A549 (cell line): ENCODE data around the gene ACBD6. TPM values are rescaled to one million over a fixed set of nuclear protein-coding genes. Genes with fewer than 3 reads are reported as not detected.

Experiments
- ATAC-seq, 2 experiments: fragments of 200-7000 bp in 1 of 2; fragments of >200 bp in 1 of 2; cut with Nextera tagmentation in 1 of 2; cut with Tn5 transposase in 1 of 2; 3 replicates each; pipeline versions ENCODE4 v1.8.0 to v1.9.1; 2018 to 2020; ENCODE audit warnings: mild to moderate bottlenecking in 1 of 2, moderate library complexity in 1 of 2
- CTCF ChIA-PET: fragments of 300-600 bp; sonication (Branson Sonifier 250); formaldehyde crosslinking; extraction: SDS; loops from one replicate; lab custom pipeline; 2021; ENCODE audit warnings: antibody characterized with exemption, inconsistent platforms; lab: Yijun Ruan, JAX
- POLR2A ChIA-PET: fragments of 350-600 bp; formaldehyde crosslinking; extraction: SDS; loops from one replicate; lab custom pipeline; 2021; ENCODE audit warnings: antibody characterized with exemption, inconsistent platforms; lab: Yijun Ruan, JAX
- DNase-seq, 2 experiments: peaks; one replicate each; pipeline versions ENCODE4 v3.0.0 to v3.0.0-alpha.2; 2011 to 2016; ENCODE audit warnings: low read depth in 1 of 2, low spot score in 1 of 2
- FAIRE-seq: peaks from 2 replicates; lab custom pipeline; 2011; peaks lifted over from hg19 to GRCh38; lab: Jason Lieb, UNC
- H3K27ac ChIP-seq, 2 experiments: fragments of >200 bp; sonication (Bioruptor Twin); formaldehyde crosslinking; 3 replicates each; pipeline ENCODE4 v1.5.1; 2016 to 2017
- H3K4me1 ChIP-seq: fragments of >200 bp; sonication (Bioruptor Twin); formaldehyde crosslinking; 3 replicates; pipeline ENCODE4 v1.6.1; 2016
- H3K4me2 ChIP-seq: fragments of >200 bp; sonication (Bioruptor Twin); formaldehyde crosslinking; 3 replicates; pipeline ENCODE4 v1.6.1; 2016
- H3K4me3 ChIP-seq: fragments of >200 bp; sonication (Bioruptor Twin); formaldehyde crosslinking; 3 replicates; pipeline ENCODE4 v1.5.1; 2016
- H3K9me3 ChIP-seq: fragments of >200 bp; sonication (Bioruptor Twin); formaldehyde crosslinking; 3 replicates; pipeline ENCODE4 v1.6.1; 2016
- BHLHE40 ChIP-seq: IDR thresholded peaks from 2 replicates; pipeline ENCODE4 v1.6.1; 2012; ENCODE audit warnings: low read depth, low read length, inconsistent platforms
- CBX8 ChIP-seq: fragments of 200-600 bp; sonication (generic); IDR thresholded peaks from 2 replicates; pipeline ENCODE4 v1.6.1; 2016
- CEBPB ChIP-seq, 2 experiments: fragments of >200 bp in 1 of 2; sonication (Bioruptor Twin) in 1 of 2; formaldehyde crosslinking in 1 of 2; IDR thresholded peaks; 2 replicates each; pipeline ENCODE4 v1.6.1; 2012 to 2016
- CHD2 ChIP-seq: fragments of 150-350 bp; IDR thresholded peaks from 2 replicates; pipeline ENCODE4 v1.6.1; 2014; ENCODE audit warnings: low read length; ENCODE audit not compliant: partially characterized antibody
- EHF ChIP-seq: fragments of 250-450 bp; sonication (Bioruptor Pico); IDR thresholded peaks from 2 replicates; pipeline ENCODE4 v1.5.0; 2020; ENCODE audit warnings: mild to moderate bottlenecking
- EHMT2 ChIP-seq: fragments of 200-600 bp; sonication (generic); IDR thresholded peaks from 2 replicates; pipeline ENCODE4 v1.6.1; 2016; ENCODE audit warnings: antibody characterized with exemption, low read depth, mild to moderate bottlenecking, moderate library complexity
- EP300 ChIP-seq, 2 experiments: fragments of >200 bp; sonication (Bioruptor Twin); formaldehyde crosslinking; IDR thresholded peaks; 2 replicates in 1 of 2; 3 replicates in 1 of 2; pipeline ENCODE4 v1.6.1; 2016 to 2017
- FOSB ChIP-seq: fragments of 250-450 bp; sonication (Bioruptor Pico); IDR thresholded peaks from 2 replicates; pipeline ENCODE4 v1.5.0; 2020; ENCODE audit warnings: mild to moderate bottlenecking, moderate library complexity
- FOXS1 ChIP-seq: fragments of 250-450 bp; sonication (Bioruptor Pico); IDR thresholded peaks from 2 replicates; pipeline ENCODE4 v1.5.0; 2020; ENCODE audit warnings: mild to moderate bottlenecking, moderate library complexity
- JUN ChIP-seq, 2 experiments: fragments of >200 bp; sonication (Bioruptor Twin); formaldehyde crosslinking; IDR thresholded peaks; 2 replicates in 1 of 2; 3 replicates in 1 of 2; pipeline ENCODE4 v1.6.1; 2016 to 2017
- JUNB ChIP-seq: fragments of >200 bp; sonication (Bioruptor Twin); formaldehyde crosslinking; IDR thresholded peaks from 2 replicates; pipeline ENCODE4 v1.6.1; 2016
- KDM5A ChIP-seq: fragments of 200-600 bp; sonication (generic); IDR thresholded peaks from 2 replicates; pipeline ENCODE4 v1.6.1; 2016; ENCODE audit warnings: antibody characterized with exemption, mild to moderate bottlenecking
- MAFK ChIP-seq: fragments of 450-650 bp; IDR thresholded peaks from 2 replicates; pipeline ENCODE4 v1.6.1; 2014; ENCODE audit not compliant: partially characterized antibody
- MAZ ChIP-seq: fragments of 150-350 bp; IDR thresholded peaks from 2 replicates; pipeline ENCODE4 v1.6.1; 2014; ENCODE audit warnings: antibody characterized with exemption, low read depth, low read length, borderline replicate concordance
- NFE2L2 ChIP-seq: fragments of 150-350 bp; conservative IDR thresholded peaks from 2 replicates; pipeline ENCODE4 v1.6.1; 2014; ENCODE audit warnings: low read length
- POLR2A ChIP-seq: IDR thresholded peaks from 2 replicates; pipeline ENCODE4 v1.6.1; 2012; ENCODE audit warnings: mild to moderate bottlenecking, low read length
- POLR2AphosphoS2 ChIP-seq: conservative IDR thresholded peaks from 2 replicates; pipeline ENCODE4 v1.6.1; 2012; ENCODE audit warnings: low read length, improper control_type of control experiment, inconsistent platforms
- RAD21 ChIP-seq, 2 experiments: fragments of >200 bp in 1 of 2; sonication (Bioruptor Twin) in 1 of 2; formaldehyde crosslinking in 1 of 2; IDR thresholded peaks in 1 of 2; conservative IDR thresholded peaks in 1 of 2; 2 replicates in 1 of 2; 3 replicates in 1 of 2; pipeline ENCODE4 v1.6.1; 2012 to 2018; ENCODE audit warnings: inconsistent platforms in 1 of 2
- RFX5 ChIP-seq: fragments of 450-650 bp; IDR thresholded peaks from 2 replicates; pipeline ENCODE4 v1.7.1; 2014; ENCODE audit warnings: antibody characterized with exemption, mild to moderate bottlenecking, moderate library complexity
- ZC3H11A ChIP-seq: fragments of 450-650 bp; IDR thresholded peaks from 2 replicates; pipeline ENCODE4 v1.6.1; 2014; ENCODE audit warnings: antibody characterized with exemption, mild to moderate bottlenecking
- ZFP36 ChIP-seq: fragments of 450-650 bp; IDR thresholded peaks from 2 replicates; pipeline ENCODE4 v1.6.1; 2014; ENCODE audit warnings: borderline replicate concordance; ENCODE audit not compliant: partially characterized antibody
- ZNF302 ChIP-seq: fragments of 250-450 bp; sonication (Bioruptor Pico); IDR thresholded peaks from 2 replicates; pipeline ENCODE4 v1.9.0; 2021; ENCODE audit warnings: inconsistent platforms, mild to moderate bottlenecking, moderate library complexity
- WGBS: methylation state at CpG from one replicate; pipeline ENCODE4 v1.1.6; 2017; ENCODE audit errors: missing lambda C conversion rate; 5-methylcytosine and 5-hydroxymethylcytosine counted together
- polyA plus RNA-seq, 4 experiments: library from polyadenylated mRNA; depleted of rRNA in 3 of 4; stranded (reverse); fragments of >200 nt; fragmentation: RNase III in 1 of 4; extraction: RNeasy Plus Mini Kit Qiagen cat#74134 plus additional on column Dnase treatment in 1 of 4; gene quantifications; 2 replicates in 3 of 4; 3 replicates in 1 of 4; pipeline ENCODE4 v1.2.3, GENCODE V29; 2011 to 2017
- TF ChIP-seq, protein P1 (sequence below): fragments of 450-650 bp; IDR thresholded peaks from 2 replicates; pipeline ENCODE4 v1.6.1; 2014; ENCODE audit warnings: antibody characterized with exemption
- TF ChIP-seq, protein P2 (sequence below): fragments of >200 bp; sonication (Bioruptor Twin); formaldehyde crosslinking; IDR thresholded peaks from 2 replicates; pipeline ENCODE4 v1.6.1; 2016

Gene ACBD6
- polyA plus RNA-seq, 2 of the 4 experiments (the other 2 are of a cell fraction), result 61.4 to 91.3 TPM

- FAIRE-seq (no peak), ATAC-seq (no peak), DNase-seq (no peak)
- no peaks in the 10 kb centered on the region for H3K4me1 ChIP-seq
- H3K4me3 ChIP-seq, result no peak overlapping the region
- H3K4me2 ChIP-seq, result no peak overlapping the region
- POLR2A ChIA-PET, result no interaction called here
- no peaks in the 10 kb centered on the region for H3K9me3 ChIP-seq
- CTCF ChIA-PET, result interaction anchor here (0.9 kb wide), 1 partner anchor 48 kb away, joined by 3 read pairs; no protein-coding TSS in a partner anchor
- WGBS, result 92% methylated on average over 6 of the region's 6 CpGs
- H3K27ac ChIP-seq, result no peak overlapping the region
- TF ChIP-seq POLR2A (no peak), FOXS1 (no peak), CHD2 (no peak), RFX5 (no peak), NFE2L2 (no peak), MAFK (no peak), ZNF302 (CRISPR knock-in tag) (no peak), JUN (IDR thresholded peaks at IDR 0.05) (no peak)
Observed at GRCh38 chr1:180431683-180432082, 70.7 kb downstream of the ACBD6 start.

DNA sequence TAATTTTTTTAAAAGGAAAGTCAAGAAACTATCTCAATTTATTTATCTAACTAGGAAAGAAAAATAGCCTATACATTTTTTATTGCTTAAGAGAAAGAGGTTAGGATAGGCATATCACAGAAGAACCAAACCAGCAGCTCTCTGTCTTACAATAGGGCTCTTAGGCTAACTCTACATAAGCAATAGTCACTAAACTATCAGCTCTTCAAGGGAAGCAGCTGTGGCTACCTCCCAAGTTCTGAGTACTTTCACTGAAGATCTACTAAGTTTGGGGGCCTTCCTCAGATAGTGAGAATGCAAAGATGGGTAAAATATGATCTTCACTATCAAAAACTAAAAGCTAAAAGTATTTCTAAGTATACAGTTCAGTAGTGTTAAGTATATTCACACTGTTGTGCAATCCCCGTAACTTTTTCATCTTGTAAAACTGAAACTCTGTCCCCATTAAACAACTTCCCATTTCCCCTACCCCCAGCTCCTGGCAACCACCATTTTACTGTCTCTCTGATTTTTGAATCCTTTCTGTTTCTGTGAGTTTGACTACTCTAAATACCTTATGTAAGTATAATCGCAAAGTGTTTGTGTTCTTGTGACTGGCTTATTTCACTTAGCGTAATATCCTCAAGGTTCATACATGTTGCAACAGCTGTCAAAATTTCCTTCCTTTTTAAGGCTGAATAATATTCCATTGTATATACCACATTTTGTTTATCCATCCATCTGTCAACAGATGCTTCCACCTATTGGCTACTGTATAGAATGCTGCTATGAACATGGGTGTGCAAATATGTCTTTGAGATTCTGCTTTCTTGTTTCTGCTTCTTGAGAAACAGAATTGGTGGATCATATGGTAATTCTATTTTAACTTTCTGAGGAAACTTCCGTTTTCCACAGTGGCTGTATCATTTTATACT lies 73.3 kb downstream of the ACBD6 start:
- Histone ChIP-seq H3K27ac (no peak overlapping the region), H3K4me3 (no peak overlapping the region), H3K4me2 (no peak overlapping the region), H3K9me3 (no peaks in the 10 kb centered on the region), H3K4me1 (no peaks in the 10 kb centered on the region)
- ATAC-seq, result no peak
- WGBS, result 95% methylated on average over 4 of the region's 4 CpGs
- CTCF ChIA-PET, result interaction anchor here (1.1 kb wide), 2 partner anchors 17 to 176 kb away, joined by 3 to 4 read pairs; no protein-coding TSS in a partner anchor
- DNase-seq, result no peak
- FAIRE-seq, result no peak
- TF ChIP-seq CEBPB (IDR thresholded peaks at IDR 0.05), result 0 out of 4 replicates have a peak, but pooled peaks of 1 of the 2 experiments have one; percentile 21
- TF ChIP-seq EHF (CRISPR knock-in tag), result no peak
- no peak for TF ChIP-seq ZFP36
- POLR2A ChIA-PET, result no interaction called here

GRCh38 chr1:180425952-180426351 lies 76.4 kb downstream of the ACBD6 start:
- no peak for FAIRE-seq
- no peak overlapping the region for H3K27ac ChIP-seq
- no peak for DNase-seq
- TF ChIP-seq, protein P1, sequence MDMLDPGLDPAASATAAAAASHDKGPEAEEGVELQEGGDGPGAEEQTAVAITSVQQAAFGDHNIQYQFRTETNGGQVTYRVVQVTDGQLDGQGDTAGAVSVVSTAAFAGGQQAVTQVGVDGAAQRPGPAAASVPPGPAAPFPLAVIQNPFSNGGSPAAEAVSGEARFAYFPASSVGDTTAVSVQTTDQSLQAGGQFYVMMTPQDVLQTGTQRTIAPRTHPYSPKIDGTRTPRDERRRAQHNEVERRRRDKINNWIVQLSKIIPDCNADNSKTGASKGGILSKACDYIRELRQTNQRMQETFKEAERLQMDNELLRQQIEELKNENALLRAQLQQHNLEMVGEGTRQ, result no peak
- no peak for TF ChIP-seq ZC3H11A
- TF ChIP-seq EHMT2, result no peak
- TF ChIP-seq JUNB, result no peak
- no peak for TF ChIP-seq FOSB
- TF ChIP-seq EP300 (IDR thresholded peaks at IDR 0.05), result no peak
- no peak for TF ChIP-seq MAZ
- no peak for TF ChIP-seq CHD2
- TF ChIP-seq ZFP36, result no peak
- TF ChIP-seq RFX5, result no peak
- no peak for TF ChIP-seq BHLHE40
- TF ChIP-seq CEBPB (IDR thresholded peaks at IDR 0.05), result no peak
- no peak for TF ChIP-seq RAD21 (conservative IDR thresholded peaks at IDR 0.05 in 1 of 2, IDR thresholded peaks at IDR 0.05 in 1 of 2)
- TF ChIP-seq MAFK, result no peak
- TF ChIP-seq POLR2AphosphoS2, result no peak
- TF ChIP-seq, protein P2, sequence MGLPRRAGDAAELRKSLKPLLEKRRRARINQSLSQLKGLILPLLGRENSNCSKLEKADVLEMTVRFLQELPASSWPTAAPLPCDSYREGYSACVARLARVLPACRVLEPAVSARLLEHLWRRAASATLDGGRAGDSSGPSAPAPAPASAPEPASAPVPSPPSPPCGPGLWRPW, result no peak
- no peak for TF ChIP-seq NFE2L2
- TF ChIP-seq KDM5A, result no peak
- TF ChIP-seq CBX8, result no peak
- TF ChIP-seq, all 56 proteins: peak for 0
- no peak overlapping the region for H3K4me3 ChIP-seq
- ChIA-PET CTCF (no interaction called here), POLR2A (no interaction called here)
- no peaks in the 10 kb centered on the region for H3K9me3 ChIP-seq
- ATAC-seq, result no peak
- no peaks in the 10 kb centered on the region for H3K4me1 ChIP-seq
- no peak overlapping the region for H3K4me2 ChIP-seq
